HG03280 (cell line): ENCODE data around the gene SHB.

Experiments used
- ATAC-seq: cut with Tn5 transposase; IDR thresholded peaks from one replicate; pipeline ENCODE4 v1.9.1; 2021; ENCODE audit warnings: mild to moderate bottlenecking, moderate library complexity; ENCODE audit not compliant: unreplicated experiment

SHB gene

GRCh38 chr9:37942621-37943344 lies 126.2 kb downstream of the SHB start:
- ATAC-seq, result no peak

- ATAC-seq, result no peak
Observed at GRCh38 chr9:37941253-37941652, 127.8 kb downstream of the SHB start.

- ATAC-seq, result no peak
Observed at GRCh38 chr9:37939575-37940095, 129.4 kb downstream of the SHB start.

GRCh38 chr9:37938121-37938891 lies 130.7 kb downstream of the SHB start:
- no peak for ATAC-seq

DNA sequence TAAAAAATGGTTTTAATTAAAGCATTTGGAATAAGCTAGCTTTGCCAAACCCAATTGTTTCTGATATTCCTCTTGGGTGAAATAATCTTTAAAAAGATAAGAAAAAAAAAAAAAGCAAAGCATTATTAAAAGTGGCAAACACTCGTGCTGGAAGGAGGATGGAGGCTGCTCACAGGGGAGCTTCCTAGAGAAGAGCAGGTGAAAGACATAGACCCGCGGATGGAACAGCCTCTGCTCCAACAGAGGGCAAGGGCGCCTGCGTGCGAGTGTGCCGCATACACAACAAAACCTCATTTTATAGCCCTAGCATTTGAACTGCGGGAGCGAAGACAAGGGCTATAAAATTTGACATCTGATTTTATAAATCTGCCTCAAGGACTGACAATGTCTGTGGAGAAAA lies 131.7 kb downstream of the SHB start:
- no peak for ATAC-seq

DNA sequence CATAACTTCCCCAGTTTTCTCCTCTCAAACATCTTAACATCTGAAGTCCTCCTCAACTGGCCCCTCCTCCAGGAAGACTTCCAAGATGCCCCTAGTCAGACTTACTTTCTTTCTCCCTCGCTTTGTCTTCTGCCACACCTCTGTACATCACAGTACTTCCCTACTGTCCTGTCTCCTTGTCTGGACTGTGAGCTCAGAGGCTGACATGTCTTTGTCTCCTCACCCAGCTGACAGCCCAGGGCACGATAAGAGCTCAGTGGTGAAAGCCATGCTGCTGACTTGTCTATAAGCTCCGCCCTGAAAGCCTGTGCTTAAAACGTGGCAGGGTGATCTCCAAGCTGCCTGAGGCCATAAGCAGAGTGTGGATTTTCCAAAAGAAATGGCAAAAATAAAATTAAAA lies 132.1 kb downstream of the SHB start:
- ATAC-seq, result no peak

DNA sequence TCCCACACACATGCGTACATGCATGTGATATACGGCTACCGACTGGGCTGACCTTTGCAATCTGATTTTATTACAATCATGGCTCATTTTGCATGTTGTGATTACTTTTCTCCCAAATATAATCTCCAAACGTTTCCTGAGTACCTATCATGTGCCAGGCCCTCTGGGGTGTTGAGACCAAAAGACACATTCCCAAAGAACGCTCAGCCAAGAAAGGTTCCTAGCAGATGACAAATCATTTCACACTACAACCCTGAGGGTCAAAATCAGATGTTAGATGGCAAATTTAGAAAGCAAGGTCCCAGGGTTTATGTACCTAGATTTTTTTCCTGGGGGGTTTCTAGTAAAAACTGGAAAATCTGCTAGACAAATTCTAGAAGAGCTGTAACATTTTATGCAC lies 132.7 kb downstream of the SHB start:
- ATAC-seq, result no peak

DNA sequence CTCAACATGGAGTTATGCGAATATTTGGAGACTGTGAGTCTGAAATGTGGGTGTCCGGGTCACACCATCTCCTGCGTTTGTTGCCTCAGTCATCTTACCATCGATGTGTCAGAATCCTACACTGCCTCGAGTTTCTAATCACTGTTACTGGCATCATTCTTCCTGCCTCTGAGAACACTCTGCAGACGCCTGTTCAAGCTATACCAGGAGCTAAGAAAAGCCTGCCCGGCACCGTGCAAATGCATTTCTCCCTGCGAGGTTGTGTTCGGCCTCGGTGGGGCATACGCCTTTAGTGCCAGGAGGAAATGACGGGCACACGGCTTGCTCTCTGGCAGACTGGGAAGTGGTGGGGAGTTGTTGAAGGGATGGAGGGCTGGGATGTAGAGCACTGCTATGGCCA lies 133.9 kb downstream of the SHB start:
- ATAC-seq, result no peak

- ATAC-seq, result no peak
Observed at GRCh38 chr9:37931592-37931991, 137.4 kb downstream of the SHB start.

GRCh38 chr9:37929441-37929895 lies 139.6 kb downstream of the SHB start:
- no peak for ATAC-seq

DNA sequence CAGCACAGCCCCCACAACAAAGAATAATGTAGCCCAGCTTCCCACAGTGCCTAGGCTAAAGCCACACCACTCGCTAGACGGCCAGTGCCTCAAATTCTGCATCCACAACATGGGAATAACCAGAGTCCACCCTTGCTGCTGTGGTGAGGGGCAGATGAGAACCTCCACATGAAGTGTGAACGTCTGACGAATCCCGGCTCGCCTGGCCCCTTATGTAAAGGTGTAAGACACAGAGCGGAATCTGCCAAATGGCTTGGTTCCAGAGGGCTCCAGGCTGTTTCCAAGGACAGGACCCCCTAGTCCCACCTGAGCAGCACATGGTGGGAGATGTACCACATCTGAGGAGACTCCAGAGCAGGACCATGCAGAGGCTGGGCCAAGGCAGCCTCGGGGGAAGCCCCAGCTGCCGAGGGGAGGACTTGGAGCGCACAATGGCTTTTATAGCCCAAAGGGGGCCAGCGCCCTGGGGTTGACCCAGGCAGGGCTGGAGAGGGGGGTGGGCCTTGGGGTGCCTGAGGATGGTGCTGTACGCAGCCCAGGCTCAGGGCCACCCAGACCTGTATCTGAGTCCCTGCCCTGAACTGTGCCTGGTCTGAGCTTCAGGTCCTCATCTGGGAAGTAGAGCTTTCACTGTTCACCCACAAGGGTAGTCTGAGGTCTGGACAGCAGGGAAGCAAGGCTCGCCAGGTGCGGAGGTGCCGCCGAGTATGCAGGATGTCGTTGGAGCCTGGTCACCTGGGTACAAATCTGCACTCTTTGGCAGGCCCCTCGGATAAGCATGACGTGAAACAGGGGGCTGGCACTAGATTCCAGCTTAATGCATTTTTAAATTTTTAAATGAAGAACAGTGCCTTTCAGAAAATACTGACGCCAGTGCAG lies 140.2 kb downstream of the SHB start:
- no peak for ATAC-seq

DNA sequence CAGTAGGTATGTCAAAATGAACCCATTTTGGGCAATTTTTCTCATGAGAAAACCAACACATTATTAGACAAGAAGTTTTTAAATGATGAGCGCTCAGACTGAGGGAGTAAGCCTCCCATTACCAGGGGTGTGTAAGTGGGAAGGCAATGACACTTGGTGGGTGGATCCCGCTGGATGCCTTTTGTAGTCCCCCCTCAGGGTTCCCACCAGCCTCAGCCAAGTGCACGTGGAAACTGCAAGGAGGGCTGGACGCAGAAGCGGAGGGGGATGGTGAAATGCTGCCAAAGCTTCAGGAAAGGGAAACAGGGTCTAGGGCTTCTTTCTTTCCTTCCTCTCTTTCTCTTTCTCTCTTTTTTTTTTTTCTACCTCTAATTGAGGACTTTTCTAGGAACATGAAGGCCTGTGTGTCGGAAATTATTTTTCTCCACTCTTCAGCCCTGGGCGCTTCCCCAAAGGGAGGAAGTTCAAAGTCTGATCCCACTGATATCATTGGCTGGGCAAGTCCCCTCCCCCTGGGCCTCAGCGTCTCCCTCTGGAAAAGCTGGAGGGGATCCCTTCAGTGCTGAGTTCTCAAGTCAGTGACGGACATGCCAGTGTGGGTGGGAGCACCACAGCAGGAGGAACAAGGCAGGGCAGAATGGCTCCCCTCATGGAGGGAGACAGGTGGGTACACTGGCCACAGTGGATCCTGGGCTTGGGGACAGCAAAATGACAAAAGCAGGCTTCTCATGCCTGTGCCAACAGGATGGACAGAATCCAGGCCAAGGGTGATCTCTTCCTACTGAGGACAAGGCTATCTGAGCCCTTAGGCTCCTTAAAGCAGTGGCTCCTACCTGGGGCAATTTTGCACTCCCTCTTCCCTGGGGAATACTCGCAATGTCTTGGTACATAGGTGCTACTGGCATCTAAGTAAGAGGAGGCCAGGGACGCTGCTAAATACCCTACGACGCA lies 141.2 kb downstream of the SHB start:
- no peak for ATAC-seq

DNA sequence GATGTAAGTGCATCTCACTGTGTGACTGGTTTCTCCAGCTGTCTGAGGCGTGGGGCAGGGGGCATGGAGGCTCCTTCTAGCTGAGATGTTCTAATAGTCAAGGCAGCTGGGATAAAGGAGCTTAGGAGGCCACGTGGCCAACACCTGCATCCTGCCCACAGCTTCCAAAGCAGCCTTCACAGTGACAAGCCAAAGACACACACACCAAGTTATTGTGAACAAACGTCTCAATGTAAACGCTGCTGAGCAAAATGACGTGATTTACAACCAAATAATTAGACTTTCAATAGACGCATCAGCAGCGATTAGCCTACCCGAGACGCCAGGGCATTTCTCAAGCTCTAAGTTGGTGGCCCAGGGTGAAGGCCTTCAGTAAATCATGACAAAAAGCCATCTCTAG lies 141.9 kb downstream of the SHB start:
- no peak for ATAC-seq

DNA sequence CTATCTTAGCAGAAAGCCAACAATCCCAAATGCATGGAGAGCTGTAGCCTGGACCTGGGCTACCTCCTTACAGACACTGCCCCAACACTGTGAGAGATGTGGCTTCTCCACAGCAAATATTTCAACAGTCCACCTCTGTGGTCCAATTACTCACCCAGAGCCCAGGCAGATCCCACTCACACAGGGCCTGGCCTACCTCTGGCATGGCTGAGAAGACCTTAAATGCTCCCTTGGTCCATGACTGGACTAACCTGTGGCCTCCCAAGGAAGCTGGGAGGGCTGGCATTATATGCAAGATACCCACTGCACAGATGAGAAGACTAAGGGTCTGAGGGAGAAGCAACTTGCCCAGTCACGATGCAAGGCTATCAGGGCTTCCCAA lies 142.3 kb downstream of the SHB start:
- no peak for ATAC-seq

DNA sequence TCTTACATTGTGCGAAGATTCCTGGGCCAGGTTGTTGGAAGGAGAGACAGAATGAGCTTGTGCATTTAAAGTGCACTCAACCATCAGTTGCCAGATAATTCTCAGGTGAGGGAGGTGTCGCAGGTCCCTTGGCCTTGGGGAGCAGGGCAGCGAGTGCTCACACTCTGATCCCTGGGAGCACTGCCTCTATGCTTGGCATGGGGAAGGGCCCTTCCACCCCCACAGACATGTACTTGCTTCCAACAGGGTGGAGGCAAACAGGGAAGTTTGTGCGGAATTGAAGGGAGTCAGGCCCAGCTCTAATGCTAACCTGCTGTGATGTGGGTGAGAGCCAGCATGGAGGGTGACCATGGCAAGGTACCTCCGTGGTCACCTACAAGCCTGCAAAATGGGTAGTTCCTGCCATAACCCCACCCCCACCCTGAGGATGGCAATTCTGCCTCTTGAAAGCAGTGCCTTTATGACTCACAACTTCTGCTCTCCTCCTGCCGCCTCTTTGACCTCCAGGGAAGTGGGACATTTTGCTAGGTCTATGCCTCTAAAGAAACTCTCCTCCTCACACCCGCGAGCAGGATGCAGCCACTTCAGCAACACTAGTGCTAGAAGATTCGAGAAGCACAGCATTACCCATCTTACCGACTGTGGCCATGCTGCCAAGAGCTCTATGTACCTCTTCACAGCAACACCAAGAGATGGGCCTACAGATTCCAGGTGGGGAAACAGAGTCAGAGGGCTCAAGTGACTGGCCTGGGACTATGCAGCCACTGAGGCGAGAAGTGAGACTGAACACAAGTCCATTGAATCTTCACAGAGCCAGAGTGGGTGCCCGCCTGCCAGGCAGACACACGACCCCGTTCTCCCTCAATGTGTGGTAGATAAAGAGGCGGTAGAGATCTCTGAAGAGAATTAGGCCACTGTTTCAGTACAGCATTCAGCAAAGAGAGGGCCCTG lies 143.0 kb downstream of the SHB start:
- ATAC-seq, result no peak

- ATAC-seq, result no peak
Observed at GRCh38 chr9:37925006-37925405, 144.0 kb downstream of the SHB start.

GRCh38 chr9:37924538-37924937 lies 144.5 kb downstream of the SHB start:
- no peak for ATAC-seq

GRCh38 chr9:37923796-37924427 lies 145.1 kb downstream of the SHB start:
- no peak for ATAC-seq
